Measurements from ENCODE around the gene SLCO1A2. TPM values are rescaled to one million over a fixed set of nuclear protein-coding genes. Genes with fewer than 3 reads are reported as not detected.

Gene SLCO1A2
- total RNA-seq, 1 donor from 2014 or later = not detected

- H3K4me3 ChIP-seq (ENCODE audit: low read depth, low read length) = no peak overlapping the region
- TF ChIP-seq CTCF (IDR thresholded peaks at IDR 0.05; ENCODE audit: insufficient read depth, low read length, poor library complexity, severe bottlenecking) = no peak
- no peaks in the 10 kb centered on the region for H3K36me3 ChIP-seq (ENCODE audit: control insufficient read depth, insufficient read depth, low read length)
- no peak for DNase-seq (ENCODE audit: low read depth)
- H3K27me3 ChIP-seq (ENCODE audit: control insufficient read depth, insufficient read depth, low read length) = no peaks in the 10 kb centered on the region
These were observed 12.0 kb upstream of the SLCO1A2 start for GRCh38 chr12:21346542-21347205.

GRCh38 chr12:21343636-21344035 lies 8.9 kb upstream of the SLCO1A2 start:
- DNase-seq (ENCODE audit: low read depth) = no peak
- TF ChIP-seq CTCF (IDR thresholded peaks at IDR 0.05; ENCODE audit: insufficient read depth, low read length, poor library complexity, severe bottlenecking) = no peak
- Histone ChIP-seq H3K27me3 (ENCODE audit: control insufficient read depth, insufficient read depth, low read length) (no peaks in the 10 kb centered on the region), H3K4me3 (ENCODE audit: low read depth, low read length) (no peak overlapping the region), H3K36me3 (ENCODE audit: control insufficient read depth, insufficient read depth, low read length) (no peaks in the 10 kb centered on the region)

- DNase-seq (ENCODE audit: low read depth) = no peak
- H3K27me3 ChIP-seq (ENCODE audit: control insufficient read depth, insufficient read depth, low read length) = no peaks in the 10 kb centered on the region
- no peak overlapping the region for H3K4me3 ChIP-seq (ENCODE audit: low read depth, low read length)
- no peaks in the 10 kb centered on the region for H3K36me3 ChIP-seq (ENCODE audit: control insufficient read depth, insufficient read depth, low read length)
- no peak for TF ChIP-seq CTCF (IDR thresholded peaks at IDR 0.05; ENCODE audit: insufficient read depth, low read length, poor library complexity, severe bottlenecking)
These were observed 7.1 kb upstream of the SLCO1A2 start for GRCh38 chr12:21341769-21342168.

GRCh38 chr12:21340403-21340802 lies 5.7 kb upstream of the SLCO1A2 start:
- Histone ChIP-seq H3K4me3 (ENCODE audit: low read depth, low read length) (no peak overlapping the region), H3K36me3 (ENCODE audit: control insufficient read depth, insufficient read depth, low read length) (no peaks in the 10 kb centered on the region), H3K27me3 (ENCODE audit: control insufficient read depth, insufficient read depth, low read length) (no peaks in the 10 kb centered on the region)
- TF ChIP-seq CTCF (IDR thresholded peaks at IDR 0.05; ENCODE audit: insufficient read depth, low read length, poor library complexity, severe bottlenecking) = no peak
- DNase-seq (ENCODE audit: low read depth) = no peak

- no peak for DNase-seq (ENCODE audit: low read depth)
- Histone ChIP-seq H3K27me3 (ENCODE audit: control insufficient read depth, insufficient read depth, low read length) (no peaks in the 10 kb centered on the region), H3K36me3 (ENCODE audit: control insufficient read depth, insufficient read depth, low read length) (no peaks in the 10 kb centered on the region), H3K4me3 (ENCODE audit: low read depth, low read length) (no peak overlapping the region)
- TF ChIP-seq CTCF (IDR thresholded peaks at IDR 0.05; ENCODE audit: insufficient read depth, low read length, poor library complexity, severe bottlenecking) = no peak
These were observed 5.2 kb upstream of the SLCO1A2 start for GRCh38 chr12:21339921-21340320.
